22Rv1 (cell line): ENCODE measurements around the gene DUSP18.

Experiments
- ZFX ChIP-seq: fragments of 450-650 bp; IDR thresholded peaks from 2 replicates; pipeline ENCODE4 v1.6.1; 2017; ENCODE audit warnings: antibody characterized with exemption, borderline replicate concordance
- TF ChIP-seq, protein P1 (sequence below): fragments of 450-650 bp; IDR thresholded peaks from 2 replicates; pipeline ENCODE4 v1.5.1; 2017; ENCODE audit warnings: mild to moderate bottlenecking

DNA sequence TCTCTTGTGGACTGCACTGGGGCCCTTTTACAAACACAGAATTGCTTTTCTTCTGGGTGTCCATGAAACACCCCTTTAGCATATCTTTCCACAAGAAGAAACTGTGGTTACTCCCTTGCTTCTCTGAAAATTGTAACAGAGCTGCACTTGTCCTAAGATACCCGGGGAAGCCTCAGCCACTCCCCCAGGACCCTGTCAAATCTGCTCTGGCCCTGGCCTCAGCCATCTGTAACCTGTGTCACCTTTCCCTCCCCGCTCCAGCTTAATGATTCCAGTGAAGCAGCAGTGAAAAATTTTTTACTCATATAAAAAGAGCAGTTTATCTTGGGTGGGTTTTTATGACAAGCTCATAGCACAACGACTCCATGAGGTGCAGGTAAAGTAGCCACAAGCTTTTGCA, 3.4 kb upstream of the DUSP18 start:
- TF ChIP-seq, protein P1, sequence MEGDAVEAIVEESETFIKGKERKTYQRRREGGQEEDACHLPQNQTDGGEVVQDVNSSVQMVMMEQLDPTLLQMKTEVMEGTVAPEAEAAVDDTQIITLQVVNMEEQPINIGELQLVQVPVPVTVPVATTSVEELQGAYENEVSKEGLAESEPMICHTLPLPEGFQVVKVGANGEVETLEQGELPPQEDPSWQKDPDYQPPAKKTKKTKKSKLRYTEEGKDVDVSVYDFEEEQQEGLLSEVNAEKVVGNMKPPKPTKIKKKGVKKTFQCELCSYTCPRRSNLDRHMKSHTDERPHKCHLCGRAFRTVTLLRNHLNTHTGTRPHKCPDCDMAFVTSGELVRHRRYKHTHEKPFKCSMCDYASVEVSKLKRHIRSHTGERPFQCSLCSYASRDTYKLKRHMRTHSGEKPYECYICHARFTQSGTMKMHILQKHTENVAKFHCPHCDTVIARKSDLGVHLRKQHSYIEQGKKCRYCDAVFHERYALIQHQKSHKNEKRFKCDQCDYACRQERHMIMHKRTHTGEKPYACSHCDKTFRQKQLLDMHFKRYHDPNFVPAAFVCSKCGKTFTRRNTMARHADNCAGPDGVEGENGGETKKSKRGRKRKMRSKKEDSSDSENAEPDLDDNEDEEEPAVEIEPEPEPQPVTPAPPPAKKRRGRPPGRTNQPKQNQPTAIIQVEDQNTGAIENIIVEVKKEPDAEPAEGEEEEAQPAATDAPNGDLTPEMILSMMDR: no peak
- no peak for TF ChIP-seq ZFX
